Subcutaneous adipose tissue (tissue), 4 donors: ENCODE measurements around the gene CCDC30. TPM values are rescaled to one million over a fixed set of nuclear protein-coding genes. Genes with fewer than 3 reads are reported as not detected.

Experiments
- CTCF ChIP-seq: fragments of 450-650 bp; IDR thresholded peaks from one replicate; pipeline ENCODE4 v1.5.1; 2016; ENCODE audit warnings: low read depth, mild to moderate bottlenecking, control low read depth, antibody characterized with exemption, moderate library complexity
- total RNA-seq, 4 donors: library from RNA; depleted of rRNA; stranded (reverse); fragments of >200 nt; gene quantifications; one replicate each; pipeline ENCODE4 v1.1.0, GENCODE V29; 2016

CCDC30 gene
- total RNA-seq, 4 donors from 2014 or later, result 1.9 to 3.9 (median 2.3) TPM

DNA sequence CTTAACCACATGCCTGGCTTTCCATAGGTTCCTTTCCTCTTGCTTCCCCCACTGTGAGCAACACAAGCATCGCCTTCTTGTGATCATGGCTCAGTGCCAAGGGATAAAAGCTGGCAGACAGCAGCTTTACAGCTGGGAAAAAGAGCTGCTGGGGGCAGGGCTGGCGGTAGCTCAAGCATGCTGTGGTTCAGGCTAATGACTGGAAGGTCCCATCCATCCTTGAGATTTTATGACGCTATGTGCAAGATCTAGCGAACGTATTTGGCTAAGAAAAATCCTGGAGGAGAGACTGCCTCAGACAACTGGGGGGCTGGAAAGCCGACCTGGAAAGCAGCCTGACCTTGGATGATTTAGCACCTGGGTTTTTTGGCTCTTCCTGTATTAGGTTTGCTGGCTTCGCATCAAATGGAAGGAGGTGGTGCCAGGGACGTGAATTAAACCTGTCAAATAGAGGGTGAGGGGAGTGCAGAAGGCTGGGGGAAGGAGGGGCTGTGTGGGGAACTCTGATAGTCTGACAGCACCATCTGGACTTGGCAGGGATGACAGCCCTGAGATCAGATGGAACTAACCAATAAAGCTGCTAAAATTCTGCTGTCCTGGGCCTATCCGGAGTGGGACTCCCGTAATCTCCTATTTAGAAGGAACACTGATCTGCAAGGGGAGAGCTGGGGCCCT is 42.0 kb upstream of the CCDC30 start:
- TF ChIP-seq CTCF, result no peak

GRCh38 chr1:42422737-42423136 is 40.3 kb upstream of the CCDC30 start:
- no peak for TF ChIP-seq CTCF

DNA sequence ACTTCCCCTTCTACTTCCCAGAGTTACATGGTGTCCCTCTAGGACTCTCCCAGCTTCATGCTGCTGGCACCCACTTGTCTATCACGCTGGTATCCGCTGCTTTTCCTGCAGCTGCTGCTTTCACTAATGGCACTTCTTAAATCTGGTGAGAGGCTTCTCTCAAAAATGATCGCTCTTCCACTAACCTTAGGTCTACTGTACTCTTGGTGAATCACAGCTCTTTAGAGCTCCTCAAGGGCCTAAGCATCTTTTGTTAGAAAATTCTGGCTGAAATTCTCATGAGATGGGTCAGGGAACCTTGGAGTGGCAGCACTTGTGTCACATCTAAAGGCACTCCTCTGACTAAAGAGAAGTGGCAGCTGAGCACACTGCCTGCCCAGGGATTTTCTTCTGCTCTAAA is 39.4 kb upstream of the CCDC30 start:
- no peak for TF ChIP-seq CTCF

GRCh38 chr1:42424201-42424600 is 38.9 kb upstream of the CCDC30 start:
- no peak for TF ChIP-seq CTCF

- no peak for TF ChIP-seq CTCF
Observed at GRCh38 chr1:42427240-42427639, 35.8 kb upstream of the CCDC30 start.

- TF ChIP-seq CTCF, result no peak
Observed at GRCh38 chr1:42429603-42430002, 33.5 kb upstream of the CCDC30 start.

DNA sequence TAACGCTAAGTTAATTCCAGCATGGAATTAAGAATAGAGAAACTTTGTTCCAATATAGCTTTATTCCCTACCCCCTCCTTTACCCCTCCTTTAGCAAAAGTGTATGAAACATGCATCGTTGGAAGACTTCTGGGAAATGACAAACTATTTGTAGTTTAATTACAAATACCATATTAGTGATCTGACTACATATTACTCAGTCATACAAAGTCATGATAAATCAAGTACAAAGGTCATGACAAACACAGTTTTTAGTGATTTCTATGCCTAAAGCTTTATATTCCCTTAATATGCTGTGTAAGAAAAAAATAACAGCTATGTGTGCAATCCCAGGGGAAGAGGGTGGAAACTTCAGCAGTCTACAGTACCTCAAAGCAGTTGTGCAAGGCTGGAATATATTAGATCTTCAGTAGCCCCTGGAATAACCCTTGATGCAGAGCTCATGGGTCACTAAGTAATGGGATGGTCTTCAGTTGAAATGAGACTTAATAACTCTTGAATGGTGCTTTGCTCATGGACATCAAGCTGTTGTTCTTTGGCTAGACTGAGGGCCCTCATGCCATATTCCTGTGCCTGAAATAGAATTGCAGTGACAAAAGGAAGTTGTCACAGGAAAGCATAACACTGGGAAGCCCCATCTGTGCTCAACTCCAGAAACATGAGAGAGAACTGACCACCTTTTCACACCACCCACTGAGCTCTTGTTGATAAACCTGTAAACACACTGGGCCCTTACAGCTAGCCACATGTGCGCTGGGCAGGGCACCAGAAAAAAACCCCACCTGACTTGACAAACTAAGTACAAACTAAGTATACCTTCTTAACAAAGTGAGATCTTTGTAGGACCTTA is 32.6 kb upstream of the CCDC30 start:
- TF ChIP-seq CTCF, result no peak
